ENCODE results near the gene FKBP1B.

- no peak for TF ChIP-seq ZNF776 (tag by site-specific recombination; IDR thresholded peaks at IDR 0.05; ENCODE audit: borderline replicate concordance)
- TF ChIP-seq ZNF362 (tag by site-specific recombination; IDR thresholded peaks at IDR 0.05): no peak
- no peak for TF ChIP-seq REST (tag by site-specific recombination; IDR thresholded peaks at IDR 0.05)
- no peak for TF ChIP-seq ZNF404 (tag by site-specific recombination; IDR thresholded peaks at IDR 0.05)
- TF ChIP-seq CTCF (tag by site-specific recombination; IDR thresholded peaks at IDR 0.05): no peak
- TF ChIP-seq BCL11A (tag by site-specific recombination; IDR thresholded peaks at IDR 0.05; ENCODE audit: low read depth): no peak
- no peak for TF ChIP-seq ZNF704 (tag by site-specific recombination; IDR thresholded peaks at IDR 0.05)
- TF ChIP-seq ZNF660 (tag by site-specific recombination; IDR thresholded peaks at IDR 0.05): no peak
- TF ChIP-seq PRDM1 (tag by site-specific recombination; IDR thresholded peaks at IDR 0.05): no peak
These were observed 38.9 kb upstream of the FKBP1B start for GRCh38 chr2:24010477-24011249.

Data from HEK293 (cell line).